EH (cell line): ENCODE measurements around the gene DAZAP1.

Experiments used
- DNase-seq: peaks from one replicate; pipeline ENCODE4 v3.0.0-alpha.2; 2015; ENCODE audit warnings: low read depth

The DAZAP1 gene

DNA sequence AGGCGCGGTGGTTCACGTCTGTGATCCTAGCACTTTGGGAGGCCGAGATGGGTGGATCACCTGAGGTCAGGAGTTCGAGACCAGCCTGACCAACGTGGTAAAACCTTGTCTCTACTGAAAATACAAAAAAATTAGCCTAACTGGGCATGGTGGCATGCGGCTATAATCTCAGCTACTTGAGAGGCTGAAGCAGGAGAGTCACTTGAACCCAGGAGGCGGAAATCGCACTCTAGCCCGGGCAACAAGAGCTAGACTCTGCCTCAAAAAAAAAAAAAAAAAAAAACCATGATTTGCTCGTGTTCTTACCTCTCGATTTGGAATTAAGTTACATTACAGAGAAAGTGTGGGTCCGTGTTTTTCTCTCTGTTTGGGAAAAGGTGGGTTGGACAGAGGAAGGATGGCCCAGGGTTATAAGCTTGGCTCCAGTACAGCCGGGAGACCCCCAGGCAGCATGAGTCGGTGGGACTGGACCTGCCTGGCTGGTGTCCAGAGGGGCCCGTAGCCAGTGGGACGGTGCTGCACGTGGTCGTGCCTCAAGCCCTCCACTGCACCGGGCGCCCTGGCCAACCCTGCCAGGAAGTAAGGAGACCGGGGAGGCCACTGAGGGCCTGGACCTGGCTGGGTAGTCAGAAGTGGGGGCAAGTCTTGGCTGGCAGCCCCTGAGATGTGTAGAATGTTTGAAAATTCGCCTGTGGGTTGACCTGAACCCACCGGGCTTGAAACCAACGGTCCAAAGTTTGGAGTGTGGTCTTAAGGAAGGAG is 34.5 kb downstream of the DAZAP1 start:
- DNase-seq, result no peak

DNA sequence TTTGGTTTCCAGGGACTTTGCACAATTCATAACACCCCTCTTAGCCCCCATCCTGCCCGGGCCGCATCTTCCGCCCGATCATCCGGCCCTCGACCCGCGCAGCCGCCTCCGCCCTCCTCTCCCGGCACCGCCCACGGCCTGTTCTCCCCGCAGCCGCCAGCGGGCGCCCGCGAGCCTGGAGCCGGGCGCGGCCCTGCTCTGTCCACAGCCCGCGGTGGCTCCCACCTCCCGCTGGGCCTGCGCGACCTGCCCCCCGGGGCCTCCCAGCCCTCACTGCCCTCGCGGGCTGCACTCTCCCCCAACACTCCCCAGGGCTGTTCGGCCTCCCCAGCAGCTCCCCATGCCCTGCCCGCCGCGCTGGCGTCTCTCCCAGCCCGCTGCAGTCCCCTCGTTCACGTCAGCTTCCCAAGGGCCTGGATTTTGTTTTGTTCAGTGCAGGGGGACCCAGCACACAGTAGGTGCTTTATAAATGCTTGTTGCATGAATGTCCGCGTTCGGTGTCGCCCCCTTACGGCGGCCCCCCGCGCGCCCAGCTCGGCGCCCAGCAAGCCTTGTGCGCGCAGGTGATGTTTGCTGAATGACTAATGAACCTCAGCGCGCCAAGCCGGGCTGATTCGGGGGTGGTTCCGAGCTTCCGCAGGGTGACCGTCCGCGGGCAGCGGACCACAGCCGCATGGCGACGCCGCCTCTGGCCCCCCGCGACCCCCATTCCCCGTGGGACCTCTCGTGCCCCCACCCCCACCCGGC is 38.0 kb downstream of the DAZAP1 start:
- DNase-seq, result peak; percentile 63

DNA sequence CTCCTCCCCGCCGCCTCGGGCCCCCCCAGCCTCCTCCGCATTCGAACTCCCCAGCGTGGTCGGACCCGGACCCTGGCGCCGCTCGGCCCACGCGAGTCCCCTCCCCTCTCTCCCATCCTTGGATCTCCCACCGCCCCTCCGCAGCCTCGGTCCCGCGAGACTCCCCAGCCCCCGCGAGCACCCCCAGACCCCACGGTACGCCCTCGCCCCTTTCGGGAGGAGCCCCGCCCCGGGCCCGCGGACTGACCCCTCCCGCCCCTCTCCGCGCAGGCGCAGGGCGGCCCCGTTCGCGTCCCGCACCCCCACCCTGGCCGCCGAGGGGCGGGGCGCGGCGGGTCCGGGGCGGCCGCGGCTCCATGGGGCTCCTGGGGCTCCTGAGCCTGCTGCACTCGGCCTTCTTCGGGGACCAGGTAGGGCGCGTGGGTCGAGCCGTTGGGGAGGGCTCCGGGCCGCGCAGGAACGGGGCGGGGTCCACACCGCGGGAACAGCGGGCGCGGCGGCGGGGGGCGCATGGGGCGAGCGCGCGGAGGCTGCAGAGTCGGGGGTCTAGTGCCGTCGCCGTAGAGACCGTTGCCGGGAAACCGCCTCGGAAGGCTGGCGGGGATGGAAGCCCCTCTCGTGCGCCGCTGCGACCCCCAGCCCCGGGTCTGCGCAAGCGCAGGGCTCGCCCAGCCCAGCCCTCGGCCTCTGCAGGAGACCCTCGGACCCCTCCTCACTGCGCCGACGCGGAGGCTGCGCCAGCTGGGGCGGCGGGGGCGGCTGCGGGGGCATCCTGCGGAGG is 38.7 kb downstream of the DAZAP1 start:
- no peak for DNase-seq

DNA sequence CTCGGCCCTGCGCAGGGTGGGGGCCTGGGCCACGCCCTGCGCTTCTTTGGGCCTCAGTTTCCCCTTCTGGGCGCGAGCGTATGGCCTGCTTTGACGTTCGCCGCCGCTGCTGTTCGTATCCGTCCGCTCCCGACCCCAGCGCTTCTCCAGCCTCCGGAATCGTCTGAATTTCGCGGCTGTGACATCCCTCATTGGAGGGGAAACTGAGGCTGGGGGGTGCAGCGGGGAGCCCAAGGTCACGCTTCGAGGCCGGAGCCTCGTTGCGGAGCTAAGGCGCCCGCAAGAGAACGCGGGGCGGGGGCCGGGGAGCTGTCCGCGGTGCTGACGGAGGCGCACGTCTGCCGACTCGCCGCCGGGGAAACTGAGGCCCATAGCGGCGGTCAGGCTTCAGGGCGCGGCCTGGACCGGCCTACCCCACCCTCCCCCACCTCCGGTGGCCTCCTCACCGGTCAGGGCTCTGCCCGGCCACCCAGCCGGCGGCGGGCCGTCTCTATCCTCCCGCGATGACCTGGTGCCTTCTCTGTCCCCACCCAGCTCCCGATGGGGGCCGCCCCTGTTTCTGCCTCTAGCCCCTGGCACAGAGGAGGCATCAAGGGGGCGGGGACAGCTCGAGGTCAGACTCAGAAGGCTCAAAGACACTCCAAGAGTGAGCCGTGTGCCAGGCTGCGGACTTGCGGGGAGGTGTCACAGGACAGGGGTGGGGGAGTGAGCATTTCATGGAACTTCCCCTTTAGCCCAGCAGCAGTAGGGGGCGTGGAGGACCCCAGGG is 39.5 kb downstream of the DAZAP1 start:
- DNase-seq, result no peak

DNA sequence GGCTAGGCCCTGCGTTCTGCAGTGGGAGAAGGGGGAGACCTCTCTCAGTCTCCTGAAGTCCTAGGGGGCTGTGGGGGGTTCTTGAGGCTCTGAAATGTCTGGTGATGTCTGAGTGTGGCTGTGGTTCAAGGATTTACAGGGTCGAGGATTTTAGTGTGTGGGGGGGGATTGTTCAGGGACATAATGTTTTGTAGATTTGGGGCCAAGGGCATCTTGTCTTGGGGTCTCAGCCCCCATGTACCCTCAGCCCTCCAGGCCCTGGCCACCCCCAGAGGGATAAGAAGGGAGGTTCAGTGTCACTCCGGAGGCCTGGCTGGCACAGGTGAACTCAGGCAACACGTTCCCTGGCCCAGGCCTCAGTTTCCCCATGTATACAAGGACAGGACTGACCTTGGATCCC is 40.1 kb downstream of the DAZAP1 start:
- DNase-seq, result no peak

DNA sequence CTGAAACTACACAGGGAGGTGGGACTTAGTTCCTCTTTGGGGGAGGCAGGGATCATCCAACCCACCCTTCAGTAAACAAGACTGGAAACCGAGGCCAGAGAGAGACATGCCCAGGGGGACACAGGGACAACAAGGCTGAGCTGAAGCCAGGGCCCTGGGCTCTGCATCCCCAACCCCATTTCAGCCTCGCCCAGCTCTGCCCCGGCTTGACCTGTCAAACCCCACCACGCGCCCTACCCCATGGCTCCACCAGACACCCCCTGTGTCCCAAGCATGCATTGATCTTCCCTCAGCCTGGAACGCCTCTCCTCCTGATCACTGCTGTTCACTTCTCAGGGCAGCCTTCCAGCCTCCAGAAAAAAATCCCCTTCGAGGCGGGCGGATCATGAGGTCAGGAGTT is 40.6 kb downstream of the DAZAP1 start:
- no peak for DNase-seq

DNA sequence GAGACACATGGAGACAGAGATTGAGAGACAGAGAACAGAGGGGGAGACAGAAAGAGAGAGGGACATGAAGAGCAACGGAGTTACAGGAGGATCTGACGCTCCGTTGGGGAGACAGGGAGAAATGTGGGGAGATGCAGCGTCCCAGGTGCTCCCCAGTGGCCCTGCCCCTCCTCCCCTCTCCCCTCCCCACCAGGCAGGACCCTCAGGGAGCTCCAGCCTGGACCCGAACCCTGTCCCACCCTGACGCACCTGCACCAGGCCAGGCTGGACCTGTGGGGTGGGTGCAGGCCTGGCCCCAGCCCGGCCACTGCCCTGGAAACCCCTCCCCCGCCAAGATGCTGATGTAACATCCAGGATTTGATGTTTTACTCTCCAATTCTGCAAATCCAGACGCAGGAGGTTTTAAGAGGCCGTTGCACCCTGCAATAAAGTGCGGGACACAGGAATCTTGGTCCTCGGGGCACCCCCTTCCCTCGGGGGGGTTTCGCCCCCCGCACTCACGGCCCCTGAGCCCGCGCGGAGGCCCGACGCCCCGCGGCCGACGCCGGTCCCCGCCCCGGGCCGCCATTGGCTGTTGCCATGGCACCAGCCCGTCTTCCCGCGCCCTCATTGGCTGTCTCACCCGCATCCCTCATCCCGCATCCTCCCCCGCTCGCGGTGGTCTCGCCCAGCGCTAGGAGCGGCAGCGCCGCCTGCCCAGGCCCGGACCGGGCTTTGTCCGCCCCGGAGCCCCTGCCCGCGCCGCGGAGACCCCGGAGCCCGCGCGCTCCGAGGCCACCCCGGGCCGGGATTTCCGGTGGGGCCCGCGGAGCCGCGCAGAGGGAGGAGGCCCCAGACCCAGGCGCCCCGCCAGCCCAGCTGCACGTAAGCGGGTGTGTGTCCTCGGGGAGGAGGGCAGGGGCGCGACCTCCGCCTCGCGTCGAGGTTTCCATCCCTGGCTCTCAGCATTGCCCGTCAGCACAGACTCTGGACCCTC is 42.4 kb downstream of the DAZAP1 start, which contains the start of gene APC2:
TSS of gene APC2 (plus strand) at position 655 of the 976 bp plus-strand sequence. CDS start 2,881 bp downstream, outside the sequence.
- peak; percentile 63 for DNase-seq

DNA sequence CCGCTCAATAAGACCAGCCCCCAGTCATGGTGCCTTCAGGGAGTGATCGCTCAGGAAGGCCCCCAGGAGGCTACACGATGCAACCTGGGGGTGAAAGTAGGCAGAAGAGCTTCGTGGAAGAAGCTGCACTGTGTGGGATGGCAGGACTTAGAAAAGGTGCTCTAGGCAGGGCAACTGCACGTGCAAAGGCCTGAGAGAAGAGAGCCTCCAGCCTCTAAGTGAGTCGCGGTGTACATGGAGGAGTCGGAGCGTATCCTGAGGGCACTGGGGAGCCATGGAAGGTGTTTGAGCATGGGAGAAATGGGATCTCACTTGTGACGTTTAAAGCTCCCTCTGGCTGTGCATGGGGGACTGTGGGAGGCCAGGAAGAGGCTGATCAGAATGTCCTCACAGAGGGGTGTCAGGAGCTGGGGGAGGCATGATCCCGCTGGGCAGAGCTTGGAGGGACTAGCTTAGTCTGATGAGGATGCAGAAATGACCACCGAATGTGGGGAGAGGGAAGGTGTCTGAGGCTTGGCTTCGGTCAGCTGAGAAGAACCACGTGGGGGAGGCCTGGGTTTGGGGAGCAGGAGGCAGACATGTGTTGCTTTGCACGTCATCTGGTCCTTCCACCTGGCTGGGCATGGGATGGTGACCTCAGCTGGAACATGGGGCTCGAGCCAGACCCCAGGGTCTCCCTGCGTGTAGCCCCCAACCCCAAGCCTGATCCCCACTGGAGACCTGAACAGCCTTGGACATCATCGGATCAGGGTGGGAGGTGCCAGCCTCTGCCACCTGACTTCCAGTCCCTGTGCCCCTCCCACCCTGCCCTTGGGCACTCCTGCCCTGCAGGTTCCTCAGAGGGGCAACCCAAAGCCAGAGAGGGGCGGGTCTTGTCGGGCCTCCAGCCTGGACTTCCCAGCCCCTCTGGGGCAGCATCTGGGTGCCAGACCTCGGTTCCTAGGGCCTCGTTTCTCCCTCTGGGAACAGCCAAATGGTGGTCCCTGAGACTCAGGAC is 43.6 kb downstream of the DAZAP1 start:
- DNase-seq, result no peak

DNA sequence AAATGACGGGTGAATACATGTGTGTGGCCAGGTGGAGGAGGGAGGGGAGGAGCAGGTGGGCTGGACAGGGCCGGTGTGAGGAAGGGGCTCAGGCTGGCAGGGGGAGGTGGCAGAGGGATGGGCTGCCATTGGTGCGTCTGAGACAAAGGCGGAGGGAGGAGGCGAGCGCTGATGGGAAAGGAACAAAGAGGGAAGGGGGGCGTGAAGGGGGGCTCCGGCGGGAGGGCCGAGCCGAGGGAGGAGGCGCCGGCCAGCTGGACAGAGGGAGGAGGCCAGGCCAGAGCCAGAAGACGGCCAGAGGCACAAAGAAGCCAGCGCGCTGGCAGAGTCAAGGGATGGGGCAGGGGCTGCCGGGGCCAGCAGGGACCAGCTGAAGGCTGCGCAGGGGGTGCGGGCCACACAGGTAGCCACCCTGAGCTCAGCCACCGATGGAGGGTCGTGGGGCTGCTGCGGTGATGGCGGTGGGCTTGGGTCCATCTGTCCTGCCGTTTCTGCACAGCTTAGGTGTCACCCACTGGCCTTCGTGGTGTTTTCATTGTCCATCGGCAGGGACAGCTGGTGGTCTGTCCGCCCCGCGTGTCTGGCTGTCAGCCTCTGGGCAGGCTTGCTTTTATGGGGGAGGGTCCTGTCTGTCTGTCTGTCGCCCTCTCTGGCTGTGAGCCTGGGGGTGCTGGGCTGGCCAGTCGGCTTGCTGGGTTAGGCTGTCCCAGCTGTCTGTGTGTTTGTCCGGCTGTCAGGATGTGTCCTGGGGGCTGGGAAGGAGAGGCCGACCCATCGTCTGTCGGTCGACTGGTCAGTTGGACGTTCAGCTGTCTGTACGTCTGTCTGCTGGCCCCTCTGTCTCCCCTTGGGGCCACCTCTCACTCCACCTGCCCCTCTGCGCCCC is 44.8 kb downstream of the DAZAP1 start:
- DNase-seq, result no peak

DNA sequence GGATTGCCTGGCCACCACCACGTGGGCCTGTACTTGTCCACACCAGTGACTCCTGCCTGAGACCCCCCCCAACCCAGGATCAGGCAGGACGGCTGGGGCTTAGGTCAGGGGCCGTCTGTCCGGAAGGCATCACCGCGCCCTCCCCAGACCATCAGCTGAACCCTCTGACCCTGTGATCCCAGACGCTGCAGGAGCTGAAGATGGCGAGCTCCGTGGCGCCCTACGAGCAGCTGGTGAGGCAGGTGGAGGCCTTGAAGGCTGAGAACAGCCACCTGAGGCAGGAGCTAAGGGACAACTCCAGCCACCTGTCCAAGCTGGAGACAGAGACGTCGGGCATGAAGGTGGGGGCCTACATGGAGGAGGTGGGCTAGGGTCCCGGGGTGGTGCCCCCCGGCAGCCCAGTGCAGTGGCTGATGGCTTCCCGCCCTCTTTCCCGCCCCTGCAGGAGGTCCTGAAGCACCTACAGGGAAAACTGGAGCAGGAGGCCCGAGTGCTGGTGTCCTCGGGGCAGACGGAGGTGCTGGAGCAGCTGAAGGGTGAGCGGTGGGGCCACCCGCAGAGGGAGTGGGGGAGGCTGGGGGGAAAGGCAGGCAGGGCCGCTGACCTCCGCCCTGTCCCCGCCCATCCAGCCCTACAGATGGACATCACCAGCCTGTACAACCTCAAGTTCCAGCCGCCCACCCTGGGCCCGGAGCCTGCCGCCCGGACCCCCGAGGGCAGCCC is 45.6 kb downstream of the DAZAP1 start:
- no peak for DNase-seq

DNA sequence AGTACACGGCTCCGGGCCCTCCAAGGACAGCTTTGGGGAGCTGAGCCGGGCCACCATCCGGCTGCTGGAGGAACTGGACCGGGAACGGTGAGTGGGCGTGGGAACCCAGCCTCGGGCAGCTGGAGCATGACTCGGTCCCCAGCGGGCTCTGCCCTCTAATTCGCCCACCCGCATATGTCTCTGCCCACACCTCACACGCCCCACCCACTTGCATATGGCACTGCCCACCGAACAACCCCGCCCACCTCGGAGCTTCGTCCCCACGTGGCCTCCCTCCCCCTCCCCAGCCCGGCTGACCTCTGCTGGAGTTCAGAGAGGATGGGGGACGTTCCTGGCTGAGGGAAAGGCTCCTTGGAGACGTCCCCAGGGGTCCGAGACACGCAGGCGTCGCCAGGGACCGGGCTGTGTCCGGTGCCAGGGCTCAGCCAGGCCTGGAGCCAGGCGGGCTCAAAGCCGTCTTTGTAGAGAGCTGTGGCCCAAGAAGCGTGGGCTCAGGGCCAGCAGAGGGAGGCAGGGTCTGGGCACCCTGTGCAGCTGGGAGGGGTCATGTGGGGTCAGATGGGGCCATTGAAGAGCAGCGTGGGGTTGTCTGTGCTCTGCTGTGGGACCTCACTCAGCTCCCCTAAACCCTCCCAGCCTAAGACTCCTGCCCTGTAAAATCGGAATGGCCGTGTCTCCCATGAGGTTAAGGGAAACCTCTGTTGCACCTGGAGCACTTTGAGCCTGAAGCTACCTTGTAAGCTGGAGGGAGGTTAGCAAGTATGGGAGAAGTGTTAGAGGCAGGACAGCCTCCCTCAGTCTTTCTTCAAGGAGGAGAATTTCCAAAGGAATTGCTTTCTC is 46.4 kb downstream of the DAZAP1 start:
- DNase-seq, result peak; percentile 39

DNA sequence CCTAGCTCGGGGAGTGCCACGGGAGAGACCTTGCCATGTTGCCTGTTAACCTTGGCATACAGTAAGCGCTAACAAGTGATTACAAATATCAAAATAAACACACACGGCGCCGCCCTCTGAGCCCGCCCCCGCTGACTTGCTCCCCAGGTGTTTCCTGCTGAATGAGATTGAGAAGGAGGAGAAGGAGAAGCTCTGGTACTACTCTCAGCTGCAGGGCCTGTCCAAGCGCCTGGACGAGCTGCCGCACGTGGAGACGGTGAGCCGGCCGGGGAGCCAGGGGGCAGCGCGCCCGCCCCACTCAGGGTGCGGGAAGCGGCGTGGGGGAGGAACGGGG is 47.6 kb downstream of the DAZAP1 start:
- no peak for DNase-seq

DNA sequence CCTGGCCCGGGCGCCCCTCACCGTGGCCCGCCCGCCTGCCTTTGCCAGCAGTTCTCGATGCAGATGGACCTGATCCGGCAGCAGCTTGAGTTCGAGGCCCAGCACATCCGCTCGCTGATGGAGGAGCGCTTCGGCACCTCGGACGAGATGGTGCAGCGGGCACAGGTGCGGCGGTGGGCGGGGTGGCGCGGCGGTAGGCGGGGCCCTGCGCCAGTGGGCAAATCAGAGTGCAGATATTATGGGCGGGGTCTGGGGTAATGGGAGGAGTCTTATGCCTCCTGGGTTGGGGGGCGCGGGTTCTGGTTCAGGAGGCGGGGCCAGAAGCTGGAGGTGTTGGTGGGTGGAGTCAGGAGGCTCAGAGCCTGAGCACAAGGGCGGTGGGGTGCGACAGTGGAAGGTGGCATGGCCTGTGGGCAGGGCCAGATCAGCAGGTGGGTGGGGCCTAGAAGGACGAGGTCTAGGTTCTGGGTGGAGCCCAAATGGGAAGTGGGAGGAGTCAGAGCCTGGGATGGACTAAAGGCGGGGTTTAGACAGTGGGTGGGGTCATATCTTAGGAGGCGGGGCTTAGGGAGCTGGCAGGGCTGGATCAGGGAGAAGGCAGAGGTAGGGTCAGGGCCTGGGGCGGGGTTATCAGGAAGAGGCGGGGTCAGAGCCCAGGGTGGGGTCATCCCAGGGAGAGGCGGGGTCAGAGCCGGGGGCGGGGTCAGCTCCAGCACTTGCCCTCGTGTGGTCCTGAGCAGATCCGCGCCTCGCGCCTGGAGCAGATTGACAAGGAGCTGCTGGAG is 48.1 kb downstream of the DAZAP1 start:
- peak; percentile 72 for DNase-seq

DNA sequence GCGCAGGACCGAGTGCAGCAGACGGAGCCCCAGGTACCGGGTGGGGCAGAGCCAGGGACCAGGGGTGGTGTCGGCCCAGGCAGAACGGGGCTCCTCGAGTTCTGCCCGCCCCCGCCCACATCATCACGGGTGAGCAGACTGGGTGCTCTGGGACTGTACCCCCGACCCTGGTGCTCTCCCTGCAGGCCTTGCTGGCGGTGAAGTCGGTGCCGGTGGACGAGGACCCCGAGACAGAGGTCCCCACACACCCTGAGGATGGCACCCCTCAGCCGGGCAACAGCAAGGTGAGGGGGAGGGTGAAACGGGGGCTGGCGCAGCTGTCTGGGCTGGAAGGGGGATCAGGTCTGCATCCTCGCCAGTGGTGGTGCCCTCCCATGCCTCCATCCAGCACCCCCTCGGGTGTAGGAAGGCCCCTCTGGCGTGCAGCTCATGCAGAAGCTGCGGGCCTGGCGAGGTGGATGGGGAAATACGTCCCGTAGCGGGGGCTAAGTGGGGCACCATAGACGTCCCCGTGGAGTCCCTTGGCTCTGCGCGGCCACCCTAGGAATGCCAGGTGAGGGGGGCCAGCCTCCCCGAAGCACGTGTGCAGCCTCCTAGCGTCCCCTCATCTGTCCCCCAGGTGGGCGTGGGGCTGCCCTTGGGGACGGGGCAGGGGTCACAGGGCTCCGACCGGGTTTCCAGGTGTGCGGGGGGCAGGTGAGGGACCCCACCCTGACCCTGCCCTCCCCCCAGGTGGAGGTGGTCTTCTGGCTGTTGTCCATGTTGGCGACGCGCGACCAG is 48.9 kb downstream of the DAZAP1 start:
- DNase-seq, result no peak

DNA sequence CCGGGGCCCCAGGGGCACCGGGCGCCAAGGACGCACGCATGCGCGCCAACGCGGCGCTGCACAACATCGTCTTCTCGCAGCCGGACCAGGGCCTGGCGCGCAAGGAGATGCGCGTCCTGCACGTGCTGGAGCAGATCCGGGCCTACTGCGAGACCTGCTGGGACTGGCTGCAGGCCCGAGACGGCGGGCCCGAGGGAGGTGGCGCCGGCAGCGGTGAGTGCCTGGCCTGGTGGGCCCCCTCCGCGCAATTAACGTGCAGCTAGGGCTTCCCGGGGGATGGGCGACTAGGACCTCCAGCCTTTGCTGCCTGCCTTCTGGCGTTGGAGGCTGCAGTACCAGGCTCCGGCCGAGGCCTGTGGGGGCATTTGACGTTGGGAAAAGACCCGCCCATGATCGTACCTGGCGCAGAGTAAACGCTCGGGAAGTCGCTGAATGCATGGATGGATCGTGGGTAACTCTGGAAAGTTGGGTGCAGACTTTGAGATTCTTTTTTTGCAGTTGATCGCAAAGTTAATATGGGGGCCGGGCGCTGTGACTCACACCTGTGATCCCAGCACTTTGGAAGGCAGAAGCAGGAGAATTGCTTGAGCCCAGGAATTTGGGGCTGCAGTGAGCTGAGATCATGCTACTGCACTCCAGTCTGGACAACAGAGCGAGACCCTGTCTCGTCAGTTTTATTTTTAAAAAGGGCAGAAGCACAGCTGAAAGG is 49.8 kb downstream of the DAZAP1 start:
- no peak for DNase-seq
